ENCODE measurements around the gene E2F1. TPM values are rescaled to one million over a fixed set of nuclear protein-coding genes. Genes with fewer than 3 reads are reported as not detected.
"Not testable (repeated sequence)": the region's sequence is repeated elsewhere in the genome, so short reads cannot be mapped to it uniquely, and the experiment has no call there.

Gene E2F1
- total RNA-seq, 1 experiment from 2014 or later, result 7.9 TPM

DNA sequence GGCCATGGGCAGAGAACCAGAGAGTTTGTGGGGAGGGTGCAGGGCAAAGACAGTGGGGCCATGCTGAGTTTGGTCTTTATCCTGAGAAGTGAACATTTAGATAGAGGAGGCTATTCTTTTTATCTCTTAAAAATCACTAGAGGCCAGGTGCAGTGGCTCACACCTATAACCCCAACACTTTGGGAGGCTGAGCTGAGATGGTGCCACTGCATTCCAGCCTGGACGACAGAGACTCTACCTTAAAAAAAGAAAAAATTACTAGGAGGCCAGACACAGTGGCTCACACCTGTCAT is 25.2 kb upstream of the E2F1 start:
- no peak for DNase-seq (ENCODE audit: extremely low read depth, low read depth)

DNA sequence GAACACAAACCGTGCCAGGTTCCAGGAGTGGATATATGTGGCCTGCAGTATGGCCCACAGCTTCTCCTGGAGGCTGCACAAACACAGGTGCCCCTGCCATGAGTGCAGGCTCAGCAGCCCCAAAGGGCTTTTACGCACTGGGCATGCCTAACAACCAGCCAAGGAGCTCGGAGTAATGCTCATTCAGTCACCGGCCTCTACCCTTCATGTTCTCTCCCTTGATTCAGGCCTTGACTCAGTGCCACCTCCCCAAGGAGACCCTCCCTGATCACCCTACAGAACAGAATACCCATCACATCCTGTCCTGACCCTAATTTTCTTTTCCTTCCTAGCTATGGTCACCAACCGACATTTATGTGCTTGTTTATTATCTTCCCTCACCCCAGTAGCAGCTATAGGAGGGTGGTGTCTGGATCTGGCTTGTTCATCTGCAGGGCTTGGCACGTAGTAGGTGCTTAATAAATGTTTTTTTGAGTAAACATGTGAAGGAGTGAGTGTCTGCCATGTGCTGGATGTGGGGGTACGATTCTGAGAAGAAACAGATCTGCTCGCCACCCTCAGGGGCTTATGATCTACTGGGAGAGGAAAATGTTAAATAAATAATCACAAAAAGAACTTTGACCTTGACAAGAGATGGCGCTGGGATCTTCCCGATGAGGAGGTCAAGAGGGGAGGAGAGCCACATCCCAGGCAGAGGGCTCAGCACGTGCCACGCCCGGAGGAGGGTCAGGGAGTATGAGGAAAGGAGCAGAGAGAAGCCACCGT is 24.7 kb upstream of the E2F1 start:
- DNase-seq (ENCODE audit: extremely low read depth, low read depth), result no peak

DNA sequence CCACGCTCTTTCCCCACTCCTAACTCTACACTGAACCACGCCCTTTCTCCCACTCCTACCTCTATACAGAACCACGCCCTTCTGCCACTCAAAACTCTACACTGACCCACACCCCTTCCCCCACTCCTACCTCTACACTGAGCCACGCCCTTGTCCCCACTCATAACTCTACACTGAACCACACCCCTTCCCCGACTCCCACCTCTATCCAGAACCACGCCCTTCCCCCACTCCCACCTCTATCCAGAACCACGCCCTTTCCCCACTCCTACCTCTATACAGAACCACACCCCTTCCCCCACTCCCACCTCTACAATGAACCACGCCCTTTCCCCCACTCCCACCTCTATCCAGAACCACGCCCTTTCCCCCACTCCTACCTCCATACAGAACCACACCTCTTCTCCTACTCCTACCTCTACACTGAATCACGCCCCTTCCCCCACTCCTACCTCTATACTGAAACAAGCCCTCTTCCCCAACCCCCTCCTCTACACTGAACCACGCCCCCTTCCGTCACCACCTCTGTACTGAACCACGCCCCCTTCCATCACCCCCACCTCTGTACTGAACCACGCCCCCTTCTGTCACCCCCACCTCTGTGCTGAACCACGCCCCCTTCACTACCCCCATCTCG is 23.8 kb upstream of the E2F1 start:
- no peak for DNase-seq (ENCODE audit: extremely low read depth, low read depth)

DNA sequence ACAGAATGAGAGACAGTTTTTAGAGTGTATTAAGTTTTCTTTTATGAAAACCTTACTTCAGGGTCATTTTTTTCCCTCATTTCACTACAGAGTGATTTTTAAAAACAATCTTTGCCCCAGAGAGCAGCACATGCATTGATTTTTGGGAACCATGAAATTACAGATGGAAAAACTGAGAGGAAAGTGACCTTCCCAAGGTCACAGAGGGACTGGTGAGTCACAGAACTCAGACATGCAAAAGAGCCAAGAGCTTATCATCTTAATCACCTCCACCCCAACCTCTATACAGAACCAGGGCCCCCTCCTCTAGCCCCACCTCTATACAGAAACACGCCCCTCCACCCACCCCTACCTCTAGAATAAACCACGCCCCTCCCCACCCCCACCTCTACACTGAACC is 23.2 kb upstream of the E2F1 start:
- no peak for DNase-seq (ENCODE audit: extremely low read depth, low read depth)

DNA sequence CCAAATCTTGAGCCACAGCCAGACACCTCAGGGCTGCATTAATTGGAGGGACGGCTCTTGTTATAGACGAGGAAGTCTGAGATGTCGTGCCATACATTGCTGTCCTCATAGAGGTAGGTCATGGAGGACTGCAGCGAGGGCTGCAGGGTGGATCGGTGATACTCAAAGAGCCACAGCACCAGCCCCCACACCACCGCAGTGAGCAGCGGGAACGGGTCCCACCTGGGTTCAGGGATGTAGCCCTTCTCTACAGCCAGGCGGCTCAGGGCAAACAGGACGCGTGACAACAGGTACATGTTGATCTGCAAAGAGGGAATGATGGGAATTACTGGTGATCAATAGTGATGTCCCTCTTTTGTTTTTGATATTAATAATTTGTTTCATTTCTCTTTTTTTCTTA is 21.5 kb upstream of the E2F1 start:
- no peak for DNase-seq (ENCODE audit: extremely low read depth, low read depth)

DNA sequence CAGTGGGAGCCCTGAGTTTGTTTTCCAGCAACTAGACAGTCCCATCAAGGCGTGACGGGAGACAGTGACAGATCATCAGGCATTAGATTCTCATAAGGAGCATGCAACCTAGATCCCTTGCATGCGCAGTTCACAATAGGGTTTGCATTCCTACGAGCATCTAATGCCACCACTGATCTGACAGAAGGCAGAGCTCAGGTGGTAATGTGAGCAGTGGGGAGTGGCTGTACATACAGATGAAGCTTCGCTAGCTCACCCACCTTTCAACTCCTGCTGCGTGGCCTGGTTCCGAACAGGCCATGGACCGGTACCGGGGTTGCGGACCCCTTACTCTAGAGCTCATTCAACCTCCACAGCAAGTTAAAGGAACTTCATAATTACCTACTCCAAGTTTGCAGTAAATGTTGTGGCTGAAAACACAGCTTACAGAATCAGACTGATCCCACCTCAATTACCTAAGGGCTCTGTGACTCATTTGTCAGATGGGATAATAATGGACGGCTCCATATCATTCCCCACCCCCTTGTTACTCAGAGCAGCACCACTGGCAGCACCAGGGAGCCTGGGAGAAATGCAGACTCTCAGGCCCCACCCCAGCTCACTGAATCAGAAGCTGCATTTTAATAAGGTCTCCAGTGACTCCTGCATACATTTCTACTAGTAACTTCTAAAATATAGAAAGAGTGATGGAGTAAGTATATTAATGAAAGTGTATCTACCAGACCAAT is 18.2 kb upstream of the E2F1 start:
- DNase-seq (ENCODE audit: extremely low read depth, low read depth), result no peak

DNA sequence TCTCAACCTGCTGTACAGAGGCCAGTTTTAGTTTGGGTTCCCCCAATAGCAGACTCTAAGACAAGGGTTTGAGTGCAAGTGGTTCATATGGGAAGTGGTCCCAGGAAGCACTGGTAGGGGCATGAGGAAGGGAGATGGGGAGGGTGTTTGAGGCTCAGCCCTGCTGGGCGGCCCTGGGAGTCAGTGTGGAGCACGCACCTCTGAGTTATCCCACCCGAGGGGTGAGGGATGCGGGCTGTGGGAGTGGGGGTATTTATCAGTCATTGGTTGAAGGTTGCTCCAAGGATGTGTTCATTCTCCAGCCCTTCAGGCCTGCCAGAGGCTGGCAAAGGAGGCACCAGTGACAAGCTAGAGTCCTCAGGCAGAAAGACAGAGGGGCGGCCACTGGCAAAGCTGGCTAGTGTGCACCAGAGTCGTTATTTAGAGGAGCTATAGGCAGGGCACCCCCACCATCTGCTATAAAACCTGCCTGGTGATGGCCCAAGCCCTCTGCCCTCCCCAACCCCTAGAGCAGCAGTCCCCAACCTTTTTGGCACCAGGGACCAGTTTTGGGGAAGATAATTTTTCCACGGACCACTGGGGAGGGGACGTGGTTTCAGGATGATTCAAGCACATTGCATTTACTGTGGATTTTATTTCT is 17.4 kb upstream of the E2F1 start:
- DNase-seq (ENCODE audit: extremely low read depth, low read depth), result no peak

DNA sequence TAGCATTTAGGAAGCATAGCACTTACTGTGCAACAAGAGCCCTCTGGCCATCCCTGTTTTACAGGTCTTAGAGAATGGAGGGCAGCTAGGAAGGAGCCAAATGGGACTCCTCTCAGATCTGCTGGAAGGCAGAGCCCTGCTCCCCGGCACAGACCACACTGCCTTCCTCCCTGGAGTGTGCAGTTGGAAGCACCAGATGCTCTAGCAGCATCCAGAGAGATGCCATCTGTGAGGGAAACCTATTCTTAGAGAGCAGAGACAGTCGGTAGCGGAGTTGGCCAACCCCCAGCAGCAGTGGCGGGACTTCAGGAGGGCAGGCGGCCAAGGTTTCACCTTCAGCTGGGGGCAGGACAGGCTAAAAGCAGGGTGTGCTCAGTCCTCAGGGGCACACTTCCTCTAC is 16.7 kb upstream of the E2F1 start:
- no peak for DNase-seq (ENCODE audit: extremely low read depth, low read depth)

DNA sequence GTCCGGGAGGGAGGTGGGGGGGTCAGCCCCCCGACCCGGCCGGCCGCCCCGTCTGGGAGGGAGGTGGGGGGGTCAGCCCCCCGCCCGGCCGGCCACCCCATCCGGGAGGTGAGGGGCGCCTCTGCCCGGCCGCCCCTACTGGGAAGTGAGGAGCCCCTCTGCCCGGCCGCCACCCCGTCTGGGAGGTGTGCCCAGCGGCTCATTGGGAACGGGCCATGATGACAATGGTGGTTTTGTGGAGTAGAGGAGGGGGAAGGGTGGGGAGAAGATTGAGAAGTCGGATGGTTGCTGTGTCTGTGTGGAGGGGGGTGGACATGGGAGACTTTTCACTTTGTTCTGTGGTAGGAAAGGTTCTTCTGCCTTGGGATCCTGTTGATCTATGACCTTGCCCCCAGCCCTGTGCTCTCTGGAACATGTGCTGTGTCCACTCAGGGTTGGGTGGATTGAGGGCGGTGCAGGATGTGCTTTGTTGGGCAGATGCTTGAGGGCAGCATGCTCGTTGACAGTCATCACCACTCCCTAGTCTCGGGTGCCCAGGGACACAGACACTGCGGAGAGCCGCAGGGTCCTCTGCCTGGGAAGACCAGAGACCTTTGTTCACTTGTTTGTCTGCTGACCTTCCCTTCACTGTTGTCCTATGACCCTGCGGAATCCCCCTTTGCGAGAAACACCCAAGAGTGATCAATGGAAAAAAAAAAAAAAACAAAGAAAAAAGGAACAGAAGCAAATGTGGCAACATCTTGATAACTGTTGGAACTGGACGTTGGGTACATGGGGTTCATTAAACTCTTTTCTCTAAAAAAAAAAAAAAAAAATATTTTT is 15.7 kb upstream of the E2F1 start:
- no peak for DNase-seq (ENCODE audit: extremely low read depth, low read depth)

DNA sequence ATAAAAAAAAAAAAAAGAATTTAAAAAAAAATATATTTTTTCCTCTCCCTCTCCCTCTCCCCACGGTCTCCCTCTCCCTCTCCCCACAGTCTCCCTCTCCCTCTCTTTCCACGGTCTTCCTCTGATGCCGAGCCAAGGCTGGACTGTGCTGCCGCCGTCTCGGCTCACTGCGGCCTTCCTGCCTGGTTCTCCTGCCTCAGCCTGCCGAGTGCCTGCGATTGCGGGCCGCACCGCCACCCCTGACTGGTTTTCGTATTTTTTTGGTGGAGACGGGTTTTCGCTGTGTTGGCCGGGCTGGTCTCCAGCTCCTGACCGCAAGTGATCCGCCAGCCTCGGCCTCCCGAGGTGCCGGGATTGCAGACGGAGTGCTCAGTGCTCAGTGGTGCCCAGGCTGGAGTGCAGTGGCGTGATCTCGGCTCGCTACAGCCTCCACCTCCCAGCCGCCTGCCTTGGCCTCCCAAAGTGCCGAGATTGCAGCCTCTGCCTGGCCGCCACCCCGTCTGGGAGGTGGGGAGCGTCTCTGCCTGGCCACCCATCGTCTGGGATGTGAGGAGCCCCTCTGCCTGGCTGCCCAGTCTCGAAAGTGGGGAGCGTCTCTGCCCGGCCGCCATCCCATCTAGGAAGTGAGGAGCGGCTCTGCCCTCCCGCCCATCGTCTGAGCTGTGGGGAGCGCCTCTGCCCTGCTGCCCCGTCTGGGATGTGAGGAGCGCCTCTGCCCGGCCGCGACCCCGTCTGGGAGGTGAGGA is 14.7 kb upstream of the E2F1 start:
- not testable (repeated sequence) for DNase-seq (ENCODE audit: extremely low read depth, low read depth)

DNA sequence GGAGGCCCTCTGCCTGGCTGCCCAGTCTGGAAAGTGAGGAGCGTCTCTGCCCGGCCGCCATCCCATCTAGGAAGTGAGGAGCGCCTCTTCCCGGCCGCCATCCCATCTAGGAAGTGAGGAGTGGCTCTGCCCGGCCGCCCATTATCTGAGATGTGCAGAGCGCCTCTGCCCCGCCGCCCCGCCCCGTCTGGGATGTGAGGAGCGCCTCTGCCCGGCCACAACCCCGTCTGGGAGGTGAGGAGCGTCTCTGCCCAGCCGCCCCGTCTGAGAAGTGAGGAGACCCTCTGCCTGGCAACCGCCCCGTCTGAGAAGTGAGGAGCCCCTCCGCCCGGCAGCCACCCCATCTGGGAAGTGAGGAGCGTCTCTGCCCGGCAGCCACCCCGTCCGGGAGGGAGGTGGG is 12.8 kb upstream of the E2F1 start:
- not testable (repeated sequence) for DNase-seq (ENCODE audit: extremely low read depth, low read depth)

DNA sequence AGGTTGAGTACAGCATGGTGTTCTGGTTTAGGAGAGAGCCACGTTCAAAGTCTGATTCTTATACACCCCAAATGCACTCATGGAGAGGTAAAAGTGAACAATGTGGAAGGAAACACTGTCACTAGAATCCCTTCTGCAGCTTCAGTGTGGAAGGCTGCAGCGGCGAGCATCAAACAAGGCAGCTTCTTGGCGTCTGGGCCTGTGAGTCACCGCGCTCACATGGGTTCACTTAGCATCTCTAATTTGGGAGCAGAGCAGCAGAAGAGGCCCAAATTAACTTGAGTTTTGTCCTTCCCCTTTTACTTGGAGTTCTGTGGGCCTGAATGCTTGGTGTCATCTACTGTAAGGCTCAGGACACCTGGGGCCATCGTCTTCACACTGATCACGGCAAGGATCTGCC is 10.9 kb upstream of the E2F1 start:
- DNase-seq (ENCODE audit: extremely low read depth, low read depth), result no peak

DNA sequence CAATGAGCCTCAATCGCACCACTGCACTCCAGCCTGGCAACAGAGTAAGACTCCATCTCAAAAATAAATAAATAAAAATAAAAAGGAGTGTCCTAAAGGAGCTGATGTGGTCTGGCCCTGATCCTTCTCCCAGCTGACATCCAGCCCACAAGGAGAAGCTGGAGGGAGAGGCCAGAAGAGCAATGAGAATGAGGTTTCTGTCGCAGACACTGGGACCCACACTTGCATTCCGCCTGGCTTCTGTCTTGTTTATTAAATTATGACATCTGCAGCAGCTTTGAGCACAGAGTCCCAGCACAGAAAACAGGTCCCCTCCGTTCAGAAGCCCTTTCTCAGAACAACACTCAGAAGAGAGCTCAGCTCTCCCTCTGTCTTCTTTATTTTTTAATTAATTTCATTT is 10.3 kb upstream of the E2F1 start:
- no peak for DNase-seq (ENCODE audit: extremely low read depth, low read depth)

DNA sequence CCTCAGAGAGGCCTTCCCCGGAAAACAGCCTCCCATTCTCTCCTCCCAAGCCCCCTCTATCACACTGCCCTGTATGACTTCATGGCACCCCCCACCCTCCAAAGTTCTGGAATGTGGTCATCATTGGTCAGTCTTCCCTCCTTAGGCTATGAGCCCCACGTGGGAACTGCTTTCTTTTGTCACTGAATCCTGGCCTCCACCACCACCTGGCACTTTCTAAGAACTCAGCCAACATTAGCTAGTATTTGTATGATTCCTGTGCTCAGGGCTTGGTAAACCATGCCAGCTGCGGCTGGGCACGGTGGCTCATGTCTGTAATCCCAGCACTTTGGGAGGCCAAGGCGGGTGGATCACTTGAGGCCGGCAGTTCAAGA is 8.4 kb upstream of the E2F1 start:
- no peak for DNase-seq (ENCODE audit: extremely low read depth, low read depth)

DNA sequence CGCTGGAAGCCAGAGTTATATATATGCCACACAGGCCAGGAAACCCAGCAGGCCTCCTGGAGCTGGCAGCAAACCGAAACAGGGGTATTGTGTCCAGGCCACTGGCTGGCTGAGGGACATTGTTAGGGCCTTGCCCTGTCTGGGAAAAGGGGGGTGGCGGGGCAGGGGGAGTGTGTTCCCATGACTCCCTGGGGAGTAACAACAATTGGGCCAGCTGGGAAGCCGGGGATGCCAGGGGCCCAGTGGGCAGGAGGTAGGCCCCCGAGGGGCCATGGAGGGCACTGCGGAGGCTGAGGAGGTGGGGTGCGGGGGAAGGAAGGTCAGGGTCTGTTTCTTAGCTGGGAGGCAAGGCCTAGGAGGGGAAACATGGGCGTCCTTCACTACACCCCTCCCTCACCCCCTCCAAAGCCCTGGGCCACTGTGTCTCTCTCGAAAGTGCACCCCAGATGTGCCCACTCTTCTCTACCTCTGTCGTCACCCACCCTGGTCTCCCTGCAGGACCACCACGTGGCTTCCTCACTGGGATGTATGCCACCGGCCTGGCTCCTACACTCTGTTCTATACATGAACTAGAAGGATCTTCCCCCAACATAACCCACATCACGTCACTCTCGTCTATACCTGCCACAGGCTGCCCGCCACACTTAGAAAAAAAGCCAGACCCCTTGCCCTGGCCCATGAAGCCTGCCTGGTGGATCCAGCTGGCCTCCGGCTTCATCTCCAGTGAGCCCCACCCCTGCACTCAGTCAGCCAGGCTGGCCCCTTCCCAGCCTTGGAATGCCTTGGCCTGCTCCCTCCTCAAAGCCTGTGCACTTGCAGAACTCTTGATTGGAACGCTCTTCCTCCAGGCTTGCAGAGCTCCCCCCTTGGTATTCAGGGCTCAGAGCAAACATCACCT is 7.8 kb upstream of the E2F1 start:
- no peak for DNase-seq (ENCODE audit: extremely low read depth, low read depth)

DNA sequence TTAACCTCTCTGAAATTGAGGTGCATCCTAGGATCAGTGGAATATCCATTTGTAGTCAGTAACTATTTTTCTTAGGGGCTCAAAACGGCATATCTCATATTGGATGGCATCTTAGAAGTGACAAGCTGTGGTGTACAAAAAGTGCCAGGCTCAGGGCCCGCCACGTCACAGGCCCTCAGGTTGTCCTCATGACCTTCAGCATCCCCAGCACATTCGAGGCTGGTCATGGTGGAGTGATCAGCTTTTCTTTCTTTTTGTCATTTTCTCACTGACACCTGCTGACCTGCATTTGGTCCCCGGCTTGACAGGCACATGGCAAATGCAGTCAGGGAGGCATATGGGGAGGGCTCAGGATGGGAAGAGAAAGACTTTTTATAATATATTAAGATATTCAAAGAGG is 7.1 kb upstream of the E2F1 start:
- DNase-seq (ENCODE audit: extremely low read depth, low read depth), result no peak

DNA sequence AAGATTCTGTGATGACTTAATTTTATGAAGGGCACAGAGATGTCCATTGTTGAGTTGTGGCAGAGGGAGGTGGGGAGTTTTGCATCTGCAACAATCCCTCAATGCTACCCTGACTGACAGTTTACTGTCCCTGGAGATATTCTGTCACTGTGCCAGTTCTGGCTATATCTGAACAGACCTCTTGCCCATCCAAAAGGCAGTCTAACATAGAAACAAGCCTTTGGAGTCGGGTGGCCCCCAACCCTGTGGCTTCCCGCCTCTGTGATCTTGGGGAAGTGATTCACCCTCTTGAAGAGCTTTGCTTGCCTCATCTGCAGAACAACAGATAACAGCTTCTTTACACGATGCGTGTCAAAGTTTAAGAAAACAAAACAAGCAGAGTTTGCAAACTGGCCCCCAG is 3.8 kb upstream of the E2F1 start:
- DNase-seq (ENCODE audit: extremely low read depth, low read depth), result no peak

DNA sequence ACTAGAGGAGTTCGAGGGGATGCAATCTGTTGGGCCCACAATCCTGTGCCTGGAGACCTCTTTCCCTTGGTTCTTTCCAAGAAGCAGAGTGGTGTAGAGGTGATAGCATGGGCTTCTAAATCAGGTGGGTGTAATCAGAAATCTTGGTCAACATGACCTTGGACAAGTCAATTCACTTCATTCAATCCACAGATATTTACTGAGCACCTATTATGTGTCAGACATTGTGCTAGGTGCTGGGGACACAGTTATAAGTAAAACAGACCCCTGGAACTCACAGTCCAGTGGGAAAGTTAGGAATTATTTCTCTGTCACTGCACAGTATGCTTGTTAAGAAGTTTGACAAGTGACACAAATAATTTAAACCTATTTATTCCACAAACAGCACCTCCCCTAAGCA is 3.3 kb upstream of the E2F1 start:
- no peak for DNase-seq (ENCODE audit: extremely low read depth, low read depth)

DNA sequence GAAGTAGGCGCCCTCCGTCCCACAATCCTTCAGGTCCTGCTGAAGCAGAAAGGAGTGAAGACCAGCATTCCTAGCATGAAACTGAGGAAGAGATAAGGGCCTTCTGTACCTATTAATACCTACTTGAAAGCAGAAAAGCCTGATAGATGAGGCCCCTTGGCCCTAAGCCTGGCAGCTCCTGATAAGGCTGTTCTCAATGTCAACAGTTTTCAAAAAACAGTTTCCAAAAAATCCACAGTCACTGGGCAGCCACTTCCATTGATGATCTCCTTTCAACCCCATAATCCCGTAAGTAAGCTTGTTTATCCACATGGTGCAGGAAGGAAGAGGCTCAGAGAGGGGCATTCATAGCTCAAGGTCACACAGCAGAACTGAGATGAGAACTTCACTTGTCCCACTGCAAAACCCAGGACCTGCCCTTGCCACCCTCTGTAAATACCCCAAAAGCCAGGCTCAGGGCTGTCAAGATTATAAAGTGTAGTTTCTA is 2.8 kb upstream of the E2F1 start:
- DNase-seq (ENCODE audit: extremely low read depth, low read depth), result no peak

Data from NCI-H460 (cell line).